ENCODE measurements around the gene INAFM2.

Gene INAFM2

GRCh38 chr15:40282147-40282868 lies 41.2 kb upstream of the INAFM2 start (continued):
- TF ChIP-seq ZNF2 (tag by site-specific recombination; IDR thresholded peaks at IDR 0.05) (0 out of 2 replicates have a peak, but pooled peaks have one; percentile 46), KLF7 (tag by site-specific recombination; IDR thresholded peaks at IDR 0.05; ENCODE audit: borderline replicate concordance) (no peak), ZBTB49 (tag by site-specific recombination; IDR thresholded peaks at IDR 0.05; ENCODE audit: low read depth) (no peak), ZNF221 (tag by site-specific recombination; IDR thresholded peaks at IDR 0.05; ENCODE audit: borderline replicate concordance) (no peak), PRDM4 (tag by site-specific recombination; IDR thresholded peaks at IDR 0.05) (no peak), ZSCAN23 (tag by site-specific recombination; IDR thresholded peaks at IDR 0.05) (no peak), KLF10 (tag by site-specific recombination; IDR thresholded peaks at IDR 0.05) (no peak), ZNF23 (tag by site-specific recombination; IDR thresholded peaks at IDR 0.05; ENCODE audit: borderline replicate concordance) (no peak), GLI2 (tag by site-specific recombination; IDR thresholded peaks at IDR 0.05; ENCODE audit: borderline replicate concordance, low read depth) (no peak), ZNF596 (tag by site-specific recombination; IDR thresholded peaks at IDR 0.05) (0 out of 2 replicates have a peak, but pooled peaks have one; percentile 8), ZNF548 (tag by site-specific recombination; IDR thresholded peaks at IDR 0.05) (no peak), GFI1B (tag by site-specific recombination; IDR thresholded peaks at IDR 0.05) (no peak), OVOL3 (tag by site-specific recombination; IDR thresholded peaks at IDR 0.05) (no peak), ZFHX2 (tag by site-specific recombination; conservative IDR thresholded peaks at IDR 0.05) (peak; percentile 75; the same call in 1 of the 2 replicates), ZNF670 (tag by site-specific recombination; IDR thresholded peaks at IDR 0.05; ENCODE audit: low read depth) (no peak), ZNF777 (tag by site-specific recombination; IDR thresholded peaks at IDR 0.05; ENCODE audit: borderline replicate concordance) (no peak), HOXD13 (CRISPR knock-in tag; IDR thresholded peaks at IDR 0.05; ENCODE audit: borderline replicate concordance) (no peak), OSR2 (tag by site-specific recombination; IDR thresholded peaks at IDR 0.05) (no peak), ZBTB17 (tag by site-specific recombination; IDR thresholded peaks at IDR 0.05) (peak; percentile 72), ZNF544 (tag by site-specific recombination; IDR thresholded peaks at IDR 0.05) (no peak), GLI4 (tag by site-specific recombination; IDR thresholded peaks at IDR 0.05) (no peak), BCL6B (tag by site-specific recombination; IDR thresholded peaks at IDR 0.05) (no peak), ZNF501 (tag by site-specific recombination; IDR thresholded peaks at IDR 0.05) (no peak), ZNF184 (tag by site-specific recombination; IDR thresholded peaks at IDR 0.05) (no peak), KLF1 (tag by site-specific recombination; IDR thresholded peaks at IDR 0.05) (no peak), ZNF169 (tag by site-specific recombination; IDR thresholded peaks at IDR 0.05) (no peak), ZNF785 (tag by site-specific recombination; IDR thresholded peaks at IDR 0.05) (no peak), ZSCAN30 (tag by site-specific recombination; IDR thresholded peaks at IDR 0.05) (peak; percentile 56), CTCF (tag by site-specific recombination; IDR thresholded peaks at IDR 0.05) (peak; percentile 41; the same call in 1 of the 2 replicates), KLF17 (tag by site-specific recombination; IDR thresholded peaks at IDR 0.05) (0 out of 2 replicates have a peak, but pooled peaks have one; percentile 50), ZNF174 (tag by site-specific recombination; IDR thresholded peaks at IDR 0.05) (no peak), ZNF600 (tag by site-specific recombination; IDR thresholded peaks at IDR 0.05) (0 out of 2 replicates have a peak, but pooled peaks have one; percentile 21)
